BE2C (cell line): Measurements from ENCODE around the gene ZNF792.
"Not testable (repeated sequence)": the region's sequence is repeated elsewhere in the genome, so short reads cannot be mapped to it uniquely, and the experiment has no call there.

Source experiments
- DNase-seq: peaks from one replicate; pipeline ENCODE4 v3.0.0-alpha.2; 2020
- H3K27me3 ChIP-seq: fragments of 250-450 bp; sonication (Bioruptor Pico); 2 replicates; pipeline ENCODE4 v1.5.1; 2020; ENCODE audit warnings: mild to moderate bottlenecking
- H3K36me3 ChIP-seq: fragments of 250-450 bp; sonication (Bioruptor Pico); 2 replicates; pipeline ENCODE4 v1.5.1; 2020; ENCODE audit warnings: mild to moderate bottlenecking
- H3K4me1 ChIP-seq: fragments of 250-450 bp; sonication (Bioruptor Pico); 2 replicates; pipeline ENCODE4 v1.5.1; 2020
- H3K4me3 ChIP-seq: 2 replicates; pipeline ENCODE4 v1.5.1; 2011; ENCODE audit warnings: low read depth, low read length
- H3K9me3 ChIP-seq: fragments of 250-450 bp; sonication (Bioruptor Pico); 2 replicates; pipeline ENCODE4 v1.5.1; 2020
- TF ChIP-seq, protein P1 (sequence below): IDR thresholded peaks from 2 replicates; pipeline ENCODE4 v1.5.1; 2012; ENCODE audit warnings: mild to moderate bottlenecking, low read depth, low read length

The ZNF792 gene

GRCh38 chr19:34999498-35000337 lies 35.7 kb upstream of the ZNF792 start, which contains the start of gene GRAMD1A:
GRAMD1A (plus strand) TSS chr19:35000323; CDS start chr19:35000479, 156 bp downstream.
- H3K27me3 ChIP-seq: no peaks in the 10 kb centered on the region
- TF ChIP-seq, protein P1, sequence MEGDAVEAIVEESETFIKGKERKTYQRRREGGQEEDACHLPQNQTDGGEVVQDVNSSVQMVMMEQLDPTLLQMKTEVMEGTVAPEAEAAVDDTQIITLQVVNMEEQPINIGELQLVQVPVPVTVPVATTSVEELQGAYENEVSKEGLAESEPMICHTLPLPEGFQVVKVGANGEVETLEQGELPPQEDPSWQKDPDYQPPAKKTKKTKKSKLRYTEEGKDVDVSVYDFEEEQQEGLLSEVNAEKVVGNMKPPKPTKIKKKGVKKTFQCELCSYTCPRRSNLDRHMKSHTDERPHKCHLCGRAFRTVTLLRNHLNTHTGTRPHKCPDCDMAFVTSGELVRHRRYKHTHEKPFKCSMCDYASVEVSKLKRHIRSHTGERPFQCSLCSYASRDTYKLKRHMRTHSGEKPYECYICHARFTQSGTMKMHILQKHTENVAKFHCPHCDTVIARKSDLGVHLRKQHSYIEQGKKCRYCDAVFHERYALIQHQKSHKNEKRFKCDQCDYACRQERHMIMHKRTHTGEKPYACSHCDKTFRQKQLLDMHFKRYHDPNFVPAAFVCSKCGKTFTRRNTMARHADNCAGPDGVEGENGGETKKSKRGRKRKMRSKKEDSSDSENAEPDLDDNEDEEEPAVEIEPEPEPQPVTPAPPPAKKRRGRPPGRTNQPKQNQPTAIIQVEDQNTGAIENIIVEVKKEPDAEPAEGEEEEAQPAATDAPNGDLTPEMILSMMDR: no peak
- H3K9me3 ChIP-seq: no peaks in the 10 kb centered on the region
- H3K4me3 ChIP-seq: peak within 1 kb of the TSS; percentile 65
- peak; percentile 85 for DNase-seq
- no peaks in the 10 kb centered on the region; the same call in none of the 2 replicates for H3K36me3 ChIP-seq
- no peaks in the 10 kb centered on the region for H3K4me1 ChIP-seq

- Histone ChIP-seq H3K36me3 (no peaks in the 10 kb centered on the region; the same call in 1 of the 2 replicates), H3K4me1 (no peaks in the 10 kb centered on the region), H3K4me3 (no peak overlapping the region), H3K9me3 (no peaks in the 10 kb centered on the region), H3K27me3 (no peaks in the 10 kb centered on the region)
- no peak for DNase-seq
- TF ChIP-seq, protein P1: no peak
Observed at GRCh38 chr19:34998777-34999497, 34.9 kb upstream of the ZNF792 start.

DNA sequence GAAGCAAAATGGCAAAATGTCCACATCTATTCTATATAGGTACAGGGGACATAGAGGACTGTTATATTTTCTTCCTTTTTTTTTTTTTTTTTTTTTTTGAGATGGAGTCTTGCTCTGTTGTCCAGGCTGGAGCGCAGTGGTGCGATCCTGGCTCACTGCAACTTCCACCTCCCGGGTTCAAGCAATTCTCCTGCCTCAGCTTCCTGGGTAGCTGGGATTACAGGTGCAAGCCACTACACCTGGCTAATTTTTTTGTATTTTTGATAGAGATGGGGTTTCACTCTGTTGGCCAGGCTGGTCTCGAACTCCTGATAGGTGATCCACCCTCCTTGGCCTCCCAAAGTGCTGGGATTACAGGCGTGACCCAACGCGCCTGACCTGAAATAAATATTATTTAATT lies 34.2 kb upstream of the ZNF792 start:
- H3K4me3 ChIP-seq, H3K9me3 ChIP-seq, H3K27me3 ChIP-seq, H3K36me3 ChIP-seq, DNase-seq, H3K4me1 ChIP-seq: not testable (repeated sequence)

DNA sequence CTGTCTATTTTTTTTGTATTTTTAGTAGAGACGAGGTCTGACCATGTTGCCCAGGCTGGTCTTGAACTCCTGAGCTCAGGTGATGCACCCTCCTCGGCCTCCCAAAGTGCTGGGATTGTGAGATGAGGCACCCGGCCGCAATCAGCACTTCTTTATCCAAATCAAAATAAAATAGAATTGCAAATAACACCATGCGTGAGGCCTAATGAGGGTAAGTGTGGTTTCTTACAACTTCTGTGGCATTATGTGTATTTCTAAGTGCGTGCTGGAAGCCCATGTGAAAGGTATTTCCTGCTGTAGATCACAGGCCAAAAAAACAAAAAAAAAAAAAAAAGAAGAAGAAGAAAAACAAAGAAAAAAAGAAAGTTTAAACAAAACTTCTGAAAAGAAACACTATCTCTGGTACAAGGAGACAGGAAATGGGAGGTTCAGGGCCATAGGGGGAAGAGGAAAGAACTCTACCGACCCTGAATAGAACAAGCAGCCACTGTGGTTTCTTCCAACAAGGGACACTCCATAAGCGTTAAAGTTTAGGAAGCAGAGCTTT lies 33.1 kb upstream of the ZNF792 start:
- Histone ChIP-seq H3K27me3 (no peaks in the 10 kb centered on the region), H3K4me3 (no peak overlapping the region), H3K36me3 (no peaks in the 10 kb centered on the region; the same call in 1 of the 2 replicates), H3K9me3 (no peaks in the 10 kb centered on the region), H3K4me1 (no peaks in the 10 kb centered on the region)
- TF ChIP-seq, protein P1: no peak
- no peak for DNase-seq

DNA sequence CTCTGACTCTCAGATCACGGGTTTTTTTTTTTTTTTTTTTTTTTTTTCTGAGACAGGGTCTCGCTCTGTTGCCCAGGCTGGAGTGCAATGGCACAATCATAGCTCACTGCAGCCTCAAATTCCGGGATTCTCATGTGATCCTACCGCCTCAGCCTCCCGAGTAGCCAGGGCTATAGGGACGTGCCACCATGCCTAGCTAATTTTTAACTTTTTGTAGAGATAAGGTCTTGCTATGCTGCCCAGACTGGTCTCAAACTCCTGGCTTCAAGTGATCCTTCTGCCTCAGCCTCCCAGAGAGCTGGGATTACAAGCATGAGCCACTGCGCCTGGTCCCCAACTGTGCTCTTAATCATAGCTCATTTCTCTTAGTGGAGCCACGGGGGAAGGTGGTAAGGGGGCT lies 31.5 kb upstream of the ZNF792 start:
- TF ChIP-seq, protein P1: no peak
- H3K4me3 ChIP-seq: no peak overlapping the region
- no peak for DNase-seq

GRCh38 chr19:34994643-34995541 lies 30.9 kb upstream of the ZNF792 start:
- Histone ChIP-seq H3K4me1 (no peaks in the 10 kb centered on the region), H3K4me3 (no peak overlapping the region), H3K36me3 (no peaks in the 10 kb centered on the region), H3K27me3 (no peaks in the 10 kb centered on the region), H3K9me3 (no peaks in the 10 kb centered on the region)
- TF ChIP-seq, protein P1: no peak
- DNase-seq: no peak

More for the DNA sequence above, 31.5 kb upstream of the ZNF792 start:
- Histone ChIP-seq H3K9me3 (no peaks in the 10 kb centered on the region), H3K4me1 (no peaks in the 10 kb centered on the region), H3K36me3 (no peaks in the 10 kb centered on the region), H3K27me3 (no peaks in the 10 kb centered on the region)
